Effector memory CD8-positive, alpha-beta T cell (primary cell): ENCODE measurements around the gene FGF14.

Experiments used
- ATAC-seq: fragments of 150-1000 bp; cut with Tn5 transposase; replicated peaks from 2 replicates; pipeline ENCODE4 v1.10.0; 2021; ENCODE audit warnings: mild to moderate bottlenecking, moderate library complexity
- DNase-seq, 3 experiments: peaks; one replicate each; pipeline ENCODE4 v3.0.0; 2021
- H3K27ac Mint-ChIP-seq, 2 donors: one replicate each; pipeline ENCODE4 v1.8.0; 2022; ENCODE audit warnings: mild to moderate bottlenecking in 2 of 2, mixed read lengths in 2 of 2, moderate library complexity in 2 of 2
- H3K27me3 Mint-ChIP-seq, 2 donors: one replicate each; pipeline ENCODE4 v1.8.0; 2022; ENCODE audit warnings: mixed read lengths in 2 of 2
- H3K36me3 Mint-ChIP-seq: one replicate; pipeline ENCODE4 v1.8.0; 2022; ENCODE audit warnings: mild to moderate bottlenecking, moderate library complexity, mixed read lengths; ENCODE audit not compliant: insufficient read depth
- H3K4me1 Mint-ChIP-seq, 2 donors: one replicate each; pipeline ENCODE4 v1.8.0; 2022; ENCODE audit warnings: low read depth in 2 of 2, mixed read lengths in 2 of 2
- H3K4me3 Mint-ChIP-seq, 2 donors: one replicate each; pipeline ENCODE4 v1.8.0; 2022; ENCODE audit warnings: mild to moderate bottlenecking in 2 of 2, mixed read lengths in 2 of 2, moderate library complexity in 2 of 2
- H3K9me3 Mint-ChIP-seq, 2 donors: one replicate each; pipeline ENCODE4 v1.8.0; 2022; ENCODE audit warnings: mixed read lengths in 2 of 2

FGF14 gene

DNA sequence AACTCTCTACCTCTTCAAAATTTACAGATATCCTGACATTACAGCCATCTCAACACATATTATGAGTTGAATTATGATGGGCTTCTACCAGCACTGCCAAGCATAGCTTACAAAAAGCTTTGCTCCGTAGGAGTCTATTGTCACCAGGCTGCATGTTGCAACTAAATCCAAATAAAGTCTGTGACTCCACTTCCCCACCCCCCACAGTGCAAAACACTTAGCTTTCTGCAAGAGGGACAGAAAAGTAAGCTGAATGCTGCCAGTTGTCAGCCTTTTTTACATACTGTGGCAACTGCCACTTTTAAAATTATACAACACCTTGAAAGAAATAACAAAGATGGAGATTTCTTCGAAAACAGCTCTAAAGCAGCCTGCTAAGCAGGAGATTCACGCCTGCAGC is 189.1 kb downstream of the FGF14 start:
- Mint-ChIP-seq H3K9me3 (no peaks in the 10 kb centered on the region), H3K4me1 (no peaks in the 10 kb centered on the region), H3K36me3 (no peaks in the 10 kb centered on the region), H3K4me3 (no peak overlapping the region), H3K27me3 (no peaks in the 10 kb centered on the region), H3K27ac (no peak overlapping the region)
- DNase-seq = no peak
- no peak for ATAC-seq

DNA sequence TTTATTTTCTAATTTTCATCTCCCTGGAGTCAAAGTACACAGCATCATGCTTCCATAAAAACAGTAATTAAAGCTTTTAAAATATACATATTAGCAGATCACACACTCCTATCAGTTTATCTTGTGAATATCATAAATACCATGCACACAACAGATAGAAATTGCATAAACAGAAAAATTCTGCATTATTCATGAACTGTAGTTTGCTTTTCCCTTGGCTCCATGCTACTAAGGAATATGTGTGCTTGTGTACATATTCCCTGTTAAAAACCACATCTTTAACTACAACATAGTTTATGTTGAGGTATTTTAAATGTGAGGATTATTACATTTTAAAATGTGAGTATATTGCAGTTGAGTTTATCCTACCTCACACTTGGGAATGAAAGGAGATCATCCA is 193.5 kb downstream of the FGF14 start:
- Mint-ChIP-seq H3K9me3 (no peaks in the 10 kb centered on the region), H3K27me3 (no peaks in the 10 kb centered on the region), H3K4me1 (no peaks in the 10 kb centered on the region), H3K27ac (no peak overlapping the region), H3K36me3 (no peaks in the 10 kb centered on the region), H3K4me3 (no peak overlapping the region)
- no peak for DNase-seq
- no peak for ATAC-seq

DNA sequence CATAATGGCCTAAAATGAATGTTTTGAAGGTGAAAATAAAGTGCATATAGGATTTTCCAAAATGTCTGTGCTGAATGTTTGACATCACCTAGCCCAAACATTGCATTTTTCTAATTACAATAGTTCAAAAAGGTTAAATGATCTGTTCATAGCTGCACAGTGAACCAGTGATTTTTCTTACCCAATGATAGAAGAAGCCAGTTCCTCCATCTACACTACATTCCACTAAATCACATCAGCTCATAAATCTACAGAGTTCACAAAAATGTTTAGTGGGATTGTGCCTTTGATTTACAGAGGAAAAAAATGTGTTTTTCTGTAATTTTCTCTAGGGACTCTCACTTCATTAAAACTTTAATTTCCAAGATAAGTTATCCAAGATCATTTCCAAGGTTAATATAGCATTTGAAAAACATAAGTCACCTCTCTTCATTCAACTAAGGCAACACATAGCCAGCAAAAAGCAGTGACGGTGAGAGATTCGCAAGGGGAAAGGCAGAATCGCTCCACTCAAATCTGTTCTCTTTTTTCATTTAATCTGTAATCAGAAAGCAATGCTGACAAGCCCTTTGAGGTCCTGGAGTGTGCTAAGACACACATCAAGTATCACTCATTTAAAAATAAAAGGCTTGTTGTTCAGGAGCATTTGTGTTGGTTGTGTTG is 194.0 kb downstream of the FGF14 start:
- Mint-ChIP-seq H3K36me3 (no peaks in the 10 kb centered on the region), H3K4me3 (no peak overlapping the region), H3K27me3 (no peaks in the 10 kb centered on the region), H3K9me3 (no peaks in the 10 kb centered on the region), H3K4me1 (no peaks in the 10 kb centered on the region), H3K27ac (no peak overlapping the region)
- ATAC-seq = no peak
- no peak for DNase-seq

DNA sequence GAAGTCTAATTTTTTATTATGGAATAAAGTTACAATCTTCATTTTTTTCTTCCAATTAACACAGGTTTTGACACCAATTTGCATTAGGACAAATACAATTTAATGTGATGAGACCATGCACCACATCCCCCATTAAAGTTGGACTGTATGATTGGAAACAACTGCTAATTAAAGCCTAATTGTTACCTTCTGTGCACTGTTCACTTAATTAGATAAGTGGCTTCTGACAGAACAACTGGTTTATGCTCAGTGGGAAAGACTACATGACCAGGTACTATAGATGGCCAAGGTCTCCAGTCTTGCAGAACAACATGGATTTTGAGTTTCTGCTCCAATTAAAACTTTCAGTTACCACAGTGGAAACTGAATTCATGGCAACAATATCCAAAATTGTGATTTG is 198.1 kb downstream of the FGF14 start:
- Mint-ChIP-seq H3K4me3 (no peak overlapping the region), H3K27me3 (no peaks in the 10 kb centered on the region), H3K36me3 (no peaks in the 10 kb centered on the region), H3K9me3 (no peaks in the 10 kb centered on the region), H3K4me1 (no peaks in the 10 kb centered on the region), H3K27ac (no peak overlapping the region)
- DNase-seq = no peak
- no peak for ATAC-seq

DNA sequence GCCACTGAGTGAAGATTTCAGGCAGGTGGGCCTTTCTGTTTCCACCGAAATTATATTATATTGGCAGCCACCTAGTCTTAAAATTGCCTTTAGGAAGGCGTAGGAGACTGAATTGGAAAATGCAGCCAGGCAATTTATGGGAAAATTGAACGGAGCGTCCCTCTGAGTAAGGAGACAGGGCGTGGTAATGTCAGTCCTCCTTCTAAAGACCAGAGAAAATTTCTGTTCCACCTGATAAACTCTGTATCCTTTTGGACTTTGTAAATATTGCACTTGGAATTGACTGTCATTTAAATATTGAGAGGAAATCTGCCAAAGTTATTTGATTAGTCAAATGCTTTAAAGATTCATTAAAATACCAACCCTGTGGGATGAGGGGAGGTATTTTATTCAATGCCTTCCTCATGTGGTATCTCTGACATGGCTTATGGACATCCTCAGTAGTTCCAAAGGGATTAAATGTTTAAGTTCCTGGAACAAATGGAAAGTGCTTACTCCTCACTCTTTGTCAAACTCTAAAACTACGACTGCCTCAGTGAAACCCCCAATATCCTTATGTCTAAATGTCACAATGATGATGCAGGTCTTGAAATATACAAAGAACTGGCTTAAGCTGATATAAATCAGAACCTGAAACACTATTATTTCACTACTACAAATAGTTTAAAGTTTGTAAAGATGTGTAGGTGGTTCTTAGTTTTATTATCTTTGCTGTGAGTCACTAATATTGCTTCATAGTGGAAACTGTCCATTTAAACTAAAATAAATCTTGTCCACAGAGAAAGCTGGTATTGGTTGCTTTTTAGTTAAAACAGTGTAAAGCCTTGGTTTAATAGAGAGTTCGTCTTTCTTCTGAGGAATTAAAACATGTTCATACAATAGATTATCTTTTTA is 203.2 kb downstream of the FGF14 start:
- Mint-ChIP-seq H3K27ac (no peak overlapping the region), H3K36me3 (no peaks in the 10 kb centered on the region), H3K4me3 (no peak overlapping the region), H3K27me3 (no peaks in the 10 kb centered on the region), H3K4me1 (no peaks in the 10 kb centered on the region), H3K9me3 (no peaks in the 10 kb centered on the region)
- no peak for DNase-seq
- no peak for ATAC-seq

DNA sequence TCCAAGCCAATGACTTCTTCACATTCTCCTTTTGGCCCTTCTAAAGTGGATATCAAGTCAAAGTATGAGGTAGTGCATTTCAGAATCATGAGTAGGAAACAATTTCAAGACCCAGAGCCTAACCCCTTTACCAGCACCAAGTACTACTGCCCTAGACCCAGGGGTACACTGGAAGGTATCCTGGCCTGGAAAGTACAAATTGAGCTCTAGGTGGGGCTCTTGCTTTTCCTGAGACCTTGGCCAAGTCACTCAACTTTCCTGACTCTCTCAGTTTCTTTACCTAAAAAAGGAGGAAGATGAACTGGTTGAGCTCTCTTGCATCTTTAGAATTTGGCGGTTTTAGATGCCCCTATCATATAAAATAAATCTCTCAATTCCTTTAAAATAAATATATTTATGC is 204.7 kb downstream of the FGF14 start:
- no peak for ATAC-seq
- no peak overlapping the region for H3K27ac Mint-ChIP-seq

DNA sequence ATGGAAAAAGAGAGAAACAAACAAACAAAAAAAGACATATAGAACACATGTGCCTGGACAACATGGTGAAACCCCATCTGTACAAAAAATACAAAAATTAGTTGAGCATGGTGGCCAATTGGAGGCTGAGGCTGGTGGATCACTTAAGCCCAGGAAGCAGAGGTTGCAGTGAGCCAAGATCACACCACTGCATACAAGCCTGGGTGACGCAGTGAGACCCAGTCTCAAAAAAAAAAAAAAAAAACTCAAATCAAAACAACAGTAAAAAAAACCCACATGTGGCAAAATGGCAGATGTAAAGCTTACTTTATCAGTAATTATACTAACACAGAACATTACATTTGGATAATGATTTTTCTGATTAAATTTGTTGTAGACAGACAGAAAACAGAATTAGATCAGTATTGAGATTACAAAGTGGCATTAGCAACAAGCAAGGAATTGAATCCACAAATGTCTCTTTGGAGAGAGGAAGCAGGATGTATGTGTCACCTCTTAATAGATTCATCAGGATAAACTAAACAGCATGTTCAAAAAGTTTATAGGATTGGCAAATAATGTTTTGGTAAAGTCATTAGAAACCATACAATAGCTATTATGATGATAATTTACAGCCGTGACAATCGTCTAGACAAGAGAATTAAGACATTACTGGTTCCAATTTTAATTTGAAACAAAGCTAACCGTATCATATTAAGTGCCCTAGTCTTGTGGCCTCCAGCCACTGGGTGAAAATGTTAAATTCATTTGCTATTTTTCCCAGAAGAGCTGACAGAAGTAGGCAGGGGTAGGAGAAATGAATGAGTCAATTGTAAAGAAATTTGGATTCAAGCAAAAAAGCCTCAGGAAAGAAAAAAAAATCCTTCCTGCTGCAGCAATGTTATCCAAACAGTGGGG is 206.0 kb downstream of the FGF14 start:
- peaks cover 2 to 4% of the 10 kb centered on the region in 2 donors for H3K4me1 Mint-ChIP-seq
- no peaks in the 10 kb centered on the region for H3K27me3 Mint-ChIP-seq
- no peak overlapping the region for H3K4me3 Mint-ChIP-seq
- DNase-seq (no peak), ATAC-seq (no peak)
- no peaks in the 10 kb centered on the region for H3K36me3 Mint-ChIP-seq
- peaks cover 2 to 12% of the 10 kb centered on the region in 2 donors for H3K9me3 Mint-ChIP-seq
- H3K27ac Mint-ChIP-seq = no peak overlapping the region

More for the DNA sequence above, 204.7 kb downstream of the FGF14 start:
- peaks cover under 1 to 10% of the 10 kb centered on the region in 2 donors for H3K9me3 Mint-ChIP-seq
- DNase-seq = no peak
- H3K36me3 Mint-ChIP-seq = no peaks in the 10 kb centered on the region
- no peak overlapping the region for H3K4me3 Mint-ChIP-seq
- peaks cover under 1 to 4% of the 10 kb centered on the region in 2 donors for H3K4me1 Mint-ChIP-seq
- no peaks in the 10 kb centered on the region for H3K27me3 Mint-ChIP-seq

DNA sequence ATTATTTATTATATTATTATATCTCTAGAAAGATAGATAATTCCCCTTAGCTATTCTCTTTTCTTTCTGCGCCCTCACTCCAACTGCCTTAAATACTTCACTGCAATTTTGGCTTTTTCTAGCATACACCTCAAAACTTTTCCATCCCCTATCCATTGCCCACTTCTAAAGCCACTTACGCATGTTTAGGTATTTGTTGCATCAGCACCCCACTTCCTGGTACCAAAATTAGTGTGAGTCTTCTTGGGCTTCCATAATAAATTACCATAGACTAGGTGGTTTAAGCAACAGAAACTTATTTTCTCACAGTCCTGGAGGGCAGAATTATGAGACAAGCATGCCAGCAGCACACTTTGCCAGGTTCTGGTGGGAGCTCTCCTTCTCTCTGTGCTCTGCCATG is 209.0 kb downstream of the FGF14 start:
- Mint-ChIP-seq H3K4me1 (peaks cover 2 to 4% of the 10 kb centered on the region in 2 donors), H3K4me3 (no peak overlapping the region), H3K36me3 (peaks cover 2% of the 10 kb centered on the region), H3K27me3 (no peaks in the 10 kb centered on the region), H3K9me3 (peaks cover 4 to 12% of the 10 kb centered on the region in 2 donors), H3K27ac (no peak overlapping the region)
- DNase-seq (no peak), ATAC-seq (no peak)

DNA sequence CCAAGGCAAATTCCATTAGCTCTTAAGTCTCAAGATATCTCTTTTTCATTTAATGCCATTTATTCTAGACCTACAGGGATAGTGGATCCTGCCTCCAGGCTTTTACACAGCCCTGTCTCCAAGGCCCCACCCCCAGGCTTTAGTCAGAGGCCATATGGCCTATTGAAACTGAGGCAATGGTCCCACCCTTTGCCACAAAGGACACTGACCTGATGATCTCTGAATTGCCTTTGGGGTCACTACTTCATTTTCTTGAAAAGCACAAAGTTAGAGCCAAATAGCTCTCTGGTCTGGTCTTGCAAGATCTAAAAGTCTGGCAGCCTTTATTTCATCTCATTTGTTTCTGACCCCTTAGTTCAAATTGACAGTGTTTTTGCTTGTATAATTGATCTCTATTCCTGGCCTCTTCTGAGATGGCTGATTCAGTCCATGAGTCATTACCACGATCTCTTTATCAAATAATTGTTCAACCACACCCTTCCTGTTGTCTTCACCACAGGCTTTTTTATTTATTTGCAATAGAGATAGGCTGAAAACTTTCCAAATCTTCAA is 209.8 kb downstream of the FGF14 start:
- Mint-ChIP-seq H3K4me3 (no peak overlapping the region), H3K9me3 (peaks cover 4 to 12% of the 10 kb centered on the region in 2 donors), H3K27ac (no peak overlapping the region), H3K36me3 (peaks cover 2% of the 10 kb centered on the region), H3K27me3 (no peaks in the 10 kb centered on the region), H3K4me1 (peaks cover 2 to 4% of the 10 kb centered on the region in 2 donors)
- no peak for DNase-seq
- ATAC-seq = no peak

DNA sequence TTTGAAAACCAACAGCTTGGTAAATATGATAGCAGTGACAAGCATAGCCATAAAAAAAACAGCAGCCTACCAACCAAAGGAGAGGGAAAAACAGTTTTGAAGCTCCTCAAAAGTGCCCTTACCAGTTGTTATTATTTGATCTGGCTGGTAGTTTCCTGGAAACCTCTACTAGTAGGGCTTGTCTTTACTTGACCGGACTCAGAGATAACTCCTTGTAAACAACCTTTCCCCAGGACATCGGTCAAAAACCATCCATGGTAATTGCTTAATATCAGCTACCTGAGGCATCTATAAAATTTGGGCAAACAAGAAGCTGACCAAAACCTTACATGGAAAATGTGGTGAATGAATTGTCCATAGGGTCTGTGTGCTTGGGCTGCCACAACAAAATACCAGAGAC is 210.9 kb downstream of the FGF14 start:
- Mint-ChIP-seq H3K4me3 (no peak overlapping the region), H3K9me3 (peaks cover 4 to 12% of the 10 kb centered on the region in 2 donors), H3K4me1 (peaks cover 2 to 4% of the 10 kb centered on the region in 2 donors), H3K27ac (no peak overlapping the region), H3K36me3 (peaks cover 2% of the 10 kb centered on the region), H3K27me3 (no peaks in the 10 kb centered on the region)
- no peak for DNase-seq
- no peak for ATAC-seq

DNA sequence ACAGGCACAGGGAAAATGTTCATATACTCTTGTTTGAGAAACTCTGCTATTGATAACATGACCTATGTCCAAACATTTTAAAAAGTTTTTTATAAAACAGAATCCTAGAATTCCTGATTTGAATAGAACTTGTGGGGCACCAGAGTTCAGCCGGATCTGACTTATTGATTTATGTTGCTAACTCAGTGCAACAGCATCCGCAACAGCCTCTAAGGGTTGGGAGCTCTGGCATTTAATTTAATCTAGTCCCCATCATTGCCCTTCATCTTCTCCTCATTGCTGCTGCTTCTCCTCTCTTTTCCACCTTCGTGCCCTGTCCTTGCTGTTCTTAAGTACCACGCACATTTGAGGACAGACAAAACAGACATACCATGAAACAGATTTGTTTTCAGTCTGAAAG is 214.5 kb downstream of the FGF14 start:
- ATAC-seq = no peak
- no peak overlapping the region for H3K4me3 Mint-ChIP-seq
- H3K9me3 Mint-ChIP-seq = peaks cover 2 to 4% of the 10 kb centered on the region in 2 donors
- peaks cover 2% of the 10 kb centered on the region in 2 donors for H3K4me1 Mint-ChIP-seq
- H3K27ac Mint-ChIP-seq = no peak overlapping the region
- H3K27me3 Mint-ChIP-seq = no peaks in the 10 kb centered on the region
- peaks cover 2% of the 10 kb centered on the region for H3K36me3 Mint-ChIP-seq
- no peak for DNase-seq

DNA sequence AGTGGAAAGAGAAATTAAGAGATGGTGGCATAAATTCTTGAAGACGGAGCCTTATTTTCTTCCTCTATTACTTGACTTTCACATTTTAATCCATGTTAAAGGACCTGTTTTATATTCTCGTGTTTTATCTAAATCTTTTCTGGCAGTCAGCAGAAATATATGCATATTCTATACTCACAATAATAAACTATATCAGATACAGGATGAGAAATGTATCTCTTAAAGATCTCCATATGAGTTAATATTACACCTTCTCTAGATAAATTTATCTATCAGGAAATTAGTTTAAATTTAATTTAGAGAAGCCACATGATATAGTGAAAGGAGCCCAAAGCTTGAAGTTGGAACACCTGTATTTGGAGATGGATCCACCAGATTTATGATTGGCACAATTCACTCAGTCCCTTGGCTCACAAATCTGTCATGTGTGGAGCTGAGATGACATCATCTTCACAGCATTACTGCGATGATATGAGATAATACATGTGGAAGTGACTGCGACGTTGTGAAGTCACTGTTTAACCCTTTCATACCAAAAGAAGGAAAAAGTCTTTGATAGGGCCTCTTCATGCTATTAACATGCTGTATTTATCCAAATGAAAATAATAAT is 216.4 kb downstream of the FGF14 start:
- H3K4me3 Mint-ChIP-seq = no peak overlapping the region
- peaks cover 2% of the 10 kb centered on the region for H3K36me3 Mint-ChIP-seq
- H3K27me3 Mint-ChIP-seq = no peaks in the 10 kb centered on the region
- peaks cover 0 to 2% of the 10 kb centered on the region in 2 donors for H3K9me3 Mint-ChIP-seq
- no peaks in the 10 kb centered on the region for H3K4me1 Mint-ChIP-seq
- no peak for DNase-seq
- no peak overlapping the region for H3K27ac Mint-ChIP-seq
- ATAC-seq = no peak
